Mesothelial cell of epicardium (in vitro differentiated cells): ENCODE measurements around the gene FBN1. TPM values are rescaled to one million over a fixed set of nuclear protein-coding genes. Genes with fewer than 3 reads are reported as not detected.

Experiments used
- DNase-seq, 2 experiments: peaks; one replicate each; pipeline ENCODE4 v3.0.0; 2021; ENCODE audit warnings: low spot score in 2 of 2; ENCODE audit not compliant: unreplicated experiment in 2 of 2
- H3K27ac Mint-ChIP-seq: 2 replicates; pipeline ENCODE4 v1.8.0; 2021; ENCODE audit warnings: mixed read lengths
- H3K27me3 Mint-ChIP-seq: 2 replicates; pipeline ENCODE4 v1.8.0; 2021; ENCODE audit warnings: low read depth, mixed read lengths
- H3K36me3 Mint-ChIP-seq: 2 replicates; pipeline ENCODE4 v1.8.0; 2021; ENCODE audit warnings: mixed read lengths
- H3K4me1 Mint-ChIP-seq: 2 replicates; pipeline ENCODE4 v1.8.0; 2021; ENCODE audit warnings: mixed read lengths
- H3K4me3 Mint-ChIP-seq: 2 replicates; pipeline ENCODE4 v1.8.0; 2021; ENCODE audit warnings: mild to moderate bottlenecking, moderate library complexity, mixed read lengths
- H3K9me3 Mint-ChIP-seq: 2 replicates; pipeline ENCODE4 v1.8.0; 2021; ENCODE audit warnings: mixed read lengths
- CTCF ChIP-seq: fragments of 200-600 bp; sonication (generic); IDR thresholded peaks from one replicate; pipeline ENCODE4 v1.5.0; 2021; ENCODE audit warnings: antibody characterized with exemption; ENCODE audit not compliant: unreplicated experiment
- total RNA-seq: library from RNA; stranded (reverse); gene quantifications from 3 replicates; pipeline ENCODE4 v1.2.1, GENCODE V29; 2021

Gene FBN1
- total RNA-seq, 1 donor from 2014 or later: 67.9 TPM

- Mint-ChIP-seq H3K4me1 (no peaks in the 10 kb centered on the region), H3K9me3 (no peaks in the 10 kb centered on the region), H3K36me3 (no peaks in the 10 kb centered on the region), H3K4me3 (no peak overlapping the region), H3K27me3 (no peaks in the 10 kb centered on the region), H3K27ac (no peak overlapping the region)
- no peak for DNase-seq
- no peak for TF ChIP-seq CTCF
These were observed 260.9 kb downstream of the FBN1 start for GRCh38 chr15:48384616-48385015.

GRCh38 chr15:48383031-48383430 is 262.5 kb downstream of the FBN1 start:
- no peaks in the 10 kb centered on the region for H3K4me1 Mint-ChIP-seq

DNA sequence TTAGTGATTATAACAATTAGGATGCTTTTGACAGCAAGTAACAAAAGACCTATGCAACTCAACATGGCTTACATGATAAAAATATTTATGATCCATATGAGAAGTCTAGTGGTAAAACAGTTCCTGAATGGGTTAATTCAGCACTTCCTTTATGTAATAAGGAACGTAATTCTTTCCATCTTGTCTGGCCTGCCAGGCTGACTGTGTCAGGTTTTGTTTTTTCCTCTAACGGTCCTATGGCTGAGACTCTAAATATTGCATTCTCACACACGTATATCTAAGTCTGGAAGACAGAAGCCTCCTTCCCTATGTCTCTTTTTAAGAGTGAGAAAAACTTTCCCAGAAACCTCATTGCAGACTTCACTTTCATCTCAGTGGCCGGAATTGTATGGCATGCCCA is 263.6 kb downstream of the FBN1 start:
- DNase-seq: no peak
- no peak for TF ChIP-seq CTCF
- H3K27me3 Mint-ChIP-seq: no peaks in the 10 kb centered on the region
- H3K9me3 Mint-ChIP-seq: peaks cover 10% of the 10 kb centered on the region
- H3K27ac Mint-ChIP-seq: no peak overlapping the region
- H3K36me3 Mint-ChIP-seq: no peaks in the 10 kb centered on the region
- no peak overlapping the region for H3K4me3 Mint-ChIP-seq
- H3K4me1 Mint-ChIP-seq: no peaks in the 10 kb centered on the region

More at GRCh38 chr15:48383031-48383430, 262.5 kb downstream of the FBN1 start:
- Mint-ChIP-seq H3K36me3 (no peaks in the 10 kb centered on the region), H3K27me3 (no peaks in the 10 kb centered on the region), H3K4me3 (no peak overlapping the region), H3K27ac (no peak overlapping the region), H3K9me3 (no peaks in the 10 kb centered on the region)
- no peak for DNase-seq
- TF ChIP-seq CTCF: no peak

DNA sequence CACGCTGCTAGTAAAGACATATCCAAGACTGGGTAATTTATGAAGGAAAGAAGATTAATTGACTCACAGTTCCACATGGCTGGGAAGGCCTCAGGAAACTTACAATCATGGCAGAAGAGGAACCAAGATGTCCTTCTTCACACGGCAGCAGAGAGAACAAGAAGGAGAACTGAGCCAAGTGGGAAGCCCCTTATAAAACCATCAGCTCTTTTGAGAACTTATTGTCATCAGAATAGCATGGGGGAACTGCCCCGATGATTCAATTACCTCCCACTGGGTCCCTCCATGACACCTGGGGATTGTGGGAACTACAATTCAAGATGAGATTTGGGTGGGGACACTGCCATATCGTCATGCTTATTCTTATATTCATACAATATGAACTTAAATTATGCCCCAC is 265.3 kb downstream of the FBN1 start:
- Mint-ChIP-seq H3K27me3 (no peaks in the 10 kb centered on the region), H3K36me3 (no peaks in the 10 kb centered on the region), H3K9me3 (peaks cover 17% of the 10 kb centered on the region), H3K4me3 (no peak overlapping the region), H3K27ac (no peak overlapping the region), H3K4me1 (no peaks in the 10 kb centered on the region)
- no peak for DNase-seq
- TF ChIP-seq CTCF: no peak

- DNase-seq: no peak
- no peak overlapping the region for H3K27ac Mint-ChIP-seq
- peaks cover 7% of the 10 kb centered on the region for H3K27me3 Mint-ChIP-seq
- H3K36me3 Mint-ChIP-seq: no peaks in the 10 kb centered on the region
- H3K9me3 Mint-ChIP-seq: peaks cover 17% of the 10 kb centered on the region
- no peak overlapping the region for H3K4me3 Mint-ChIP-seq
- H3K4me1 Mint-ChIP-seq: peaks cover 5% of the 10 kb centered on the region
- no peak for TF ChIP-seq CTCF
These were observed 269.7 kb downstream of the FBN1 start for GRCh38 chr15:48375767-48376166.

- H3K4me1 Mint-ChIP-seq: peaks cover 5% of the 10 kb centered on the region
- H3K9me3 Mint-ChIP-seq: peaks cover 17% of the 10 kb centered on the region
- no peak for DNase-seq
- peaks cover 7% of the 10 kb centered on the region for H3K27me3 Mint-ChIP-seq
- no peak for TF ChIP-seq CTCF
- H3K36me3 Mint-ChIP-seq: no peaks in the 10 kb centered on the region
- no peak overlapping the region for H3K4me3 Mint-ChIP-seq
- no peak overlapping the region for H3K27ac Mint-ChIP-seq
These were observed 271.0 kb downstream of the FBN1 start for GRCh38 chr15:48374472-48374871.
